Measurements from ENCODE around the gene FERMT1.

GRCh38 chr20:6103301-6103700 is 19.5 kb downstream of the FERMT1 start:
- TF ChIP-seq CTCF (IDR thresholded peaks at IDR 0.05) (no peak), POLR2A (IDR thresholded peaks at IDR 0.05) (no peak)

All from adrenal gland (tissue), 5 donors.